AG10803 (cell line): ENCODE data around the gene CISD3.

Experiments used
- DNase-seq: peaks from one replicate; pipeline ENCODE4 v3.0.0; 2010; ENCODE audit warnings: low read depth
- H3K4me3 ChIP-seq: 2 replicates; pipeline ENCODE4 v1.5.1; 2011; ENCODE audit warnings: mild to moderate bottlenecking, low read length, control low read depth
- CTCF ChIP-seq: conservative IDR thresholded peaks from 2 replicates; pipeline ENCODE4 v1.5.1; 2011; ENCODE audit warnings: mild to moderate bottlenecking, low read length, control low read depth, inconsistent platforms

CISD3 gene

GRCh38 chr17:38729368-38729885 lies 714 bp upstream of the CISD3 start:
- 0 out of 2 replicates have a peak, but pooled peaks have one; percentile 1 for TF ChIP-seq CTCF
- H3K4me3 ChIP-seq = peak overlapping the region; percentile 62
- DNase-seq = no peak

GRCh38 chr17:38730526-38731379 lies 612 bp downstream of the CISD3 start:
- peak; percentile 58 for DNase-seq
- H3K4me3 ChIP-seq = peak overlapping the region; percentile 87
- no peak for TF ChIP-seq CTCF

- DNase-seq = no peak
- peak overlapping the region; percentile 87 for H3K4me3 ChIP-seq
- TF ChIP-seq CTCF = no peak
Observed at GRCh38 chr17:38731526-38732294, 1.6 kb downstream of the CISD3 start.

- no peak for TF ChIP-seq CTCF
Observed at GRCh38 chr17:38732376-38733281, 2.5 kb downstream of the CISD3 start.

GRCh38 chr17:38733282-38733981 lies 3.3 kb downstream of the CISD3 start:
- TF ChIP-seq CTCF = no peak
- DNase-seq = no peak
- H3K4me3 ChIP-seq = no peak overlapping the region

More at GRCh38 chr17:38732376-38733281, 2.5 kb downstream of the CISD3 start:
- DNase-seq = no peak
- H3K4me3 ChIP-seq = no peak overlapping the region
